NCI-H128 (cell line): ENCODE results near the gene APOBEC3G.
"Not testable (repeated sequence)": the region's sequence is repeated elsewhere in the genome, so short reads cannot be mapped to it uniquely, and the experiment has no call there.

Experiments
- DNase-seq: peaks from one replicate; lab custom pipeline; 2025; ENCODE audit not compliant: unreplicated experiment; lab: John Stamatoyannopoulos, UW

APOBEC3G gene

GRCh38 chr22:39066442-39067276 lies 10.4 kb upstream of the APOBEC3G start:
- DNase-seq: not testable (repeated sequence)

DNA sequence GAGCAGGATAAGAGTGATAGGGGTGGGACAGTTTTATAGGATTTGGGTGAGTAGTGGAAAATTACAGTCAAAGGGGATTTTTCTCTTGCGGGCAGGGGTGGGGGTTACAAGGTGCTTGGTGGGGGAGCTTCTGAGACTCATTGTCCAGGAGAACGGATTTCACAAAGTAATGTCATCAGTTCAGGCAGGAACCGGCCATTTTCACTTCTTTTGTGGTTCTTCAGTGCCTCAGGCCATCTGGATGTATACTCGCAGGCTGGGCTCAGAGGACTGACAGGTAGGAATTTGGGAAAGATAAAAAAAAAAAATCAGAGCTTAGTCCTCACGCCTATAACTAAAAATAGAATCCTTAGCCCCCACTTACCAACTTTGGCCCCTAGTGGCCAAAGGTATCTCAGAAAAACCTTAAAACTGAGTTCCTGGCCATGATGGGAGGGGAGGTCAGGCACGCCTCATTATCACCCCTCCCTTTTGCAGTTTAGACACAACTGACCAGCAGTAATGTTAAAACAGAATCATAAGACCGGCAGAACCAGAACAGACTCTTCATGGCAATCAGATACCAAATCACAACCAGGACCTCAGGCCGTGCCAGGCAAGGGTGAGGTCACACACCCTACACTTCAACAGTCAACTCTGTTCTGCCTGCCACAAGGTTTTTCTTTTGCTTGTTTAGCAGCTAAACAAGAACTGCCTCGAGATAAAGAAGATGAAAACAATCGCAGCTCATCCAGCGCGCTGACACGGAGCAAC lies 8.9 kb upstream of the APOBEC3G start:
- no peak for DNase-seq

DNA sequence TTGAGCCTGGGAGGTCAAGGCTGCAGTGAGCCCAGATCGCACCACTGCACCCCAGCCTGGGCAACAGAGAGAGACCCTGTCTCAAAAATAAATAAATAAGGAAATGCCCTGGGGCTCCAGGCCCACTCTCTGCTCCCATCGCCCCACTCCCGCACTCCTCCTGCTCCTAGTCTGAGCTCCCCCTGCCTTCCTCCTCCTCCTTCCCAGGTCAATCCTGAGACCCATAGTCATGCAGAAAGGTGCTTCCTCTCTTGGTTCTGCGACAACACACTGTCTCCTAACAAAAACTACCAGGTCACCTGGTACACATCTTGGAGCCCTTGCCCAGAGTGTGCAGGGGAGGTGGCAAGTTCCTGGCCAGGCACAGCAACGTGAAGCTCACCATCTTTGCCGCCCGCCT lies 6.9 kb upstream of the APOBEC3G start:
- DNase-seq: no peak

GRCh38 chr22:39072581-39072981 lies 4.5 kb upstream of the APOBEC3G start:
- DNase-seq: not testable (repeated sequence)

- no peak for DNase-seq
Measured at GRCh38 chr22:39073981-39074380, 3.1 kb upstream of the APOBEC3G start.

DNA sequence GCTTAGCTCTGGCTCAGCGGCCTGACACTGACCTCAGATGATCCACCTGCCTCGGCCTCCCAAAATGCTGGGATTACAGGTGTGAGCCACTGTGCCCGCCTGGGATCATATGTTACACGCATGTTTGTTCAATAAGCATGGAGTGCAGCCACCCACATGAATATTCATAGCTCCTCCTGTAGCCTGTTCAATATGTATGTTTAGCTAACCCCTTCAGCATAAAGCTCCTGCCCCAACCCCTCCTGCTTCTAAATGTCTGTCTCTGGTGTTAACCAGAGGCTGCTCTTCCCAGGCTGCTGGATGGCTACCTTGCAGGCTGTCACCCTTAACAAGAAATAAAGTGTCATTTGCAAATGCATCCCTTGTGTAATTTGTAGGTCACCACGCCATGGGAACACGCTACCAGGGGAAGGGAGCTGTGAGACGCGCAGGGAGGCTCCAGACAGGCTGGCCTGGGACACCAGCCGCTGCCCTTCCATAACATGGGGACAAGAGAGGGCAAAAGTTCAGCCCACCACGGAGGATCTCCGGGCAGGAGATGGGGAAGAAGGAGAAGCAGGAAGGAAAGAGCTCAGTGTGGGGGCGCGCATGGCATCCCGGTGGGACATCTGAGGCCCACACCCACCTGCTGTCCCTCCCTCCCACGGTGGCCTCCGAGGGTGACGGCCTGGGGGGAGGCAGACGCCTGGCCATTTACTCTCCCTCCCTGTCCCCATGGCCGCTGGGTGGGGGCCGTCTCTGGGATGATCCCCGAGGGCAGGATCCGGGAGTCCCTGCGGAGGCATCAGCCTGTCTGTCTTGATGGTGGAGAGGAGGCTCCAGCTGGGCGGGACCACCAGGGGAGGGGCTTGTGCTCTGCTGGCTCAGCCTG lies 685 bp upstream of the APOBEC3G start:
- not testable (repeated sequence) for DNase-seq

GRCh38 chr22:39077912-39078311 lies 837 bp downstream of the APOBEC3G start:
- not testable (repeated sequence) for DNase-seq

DNA sequence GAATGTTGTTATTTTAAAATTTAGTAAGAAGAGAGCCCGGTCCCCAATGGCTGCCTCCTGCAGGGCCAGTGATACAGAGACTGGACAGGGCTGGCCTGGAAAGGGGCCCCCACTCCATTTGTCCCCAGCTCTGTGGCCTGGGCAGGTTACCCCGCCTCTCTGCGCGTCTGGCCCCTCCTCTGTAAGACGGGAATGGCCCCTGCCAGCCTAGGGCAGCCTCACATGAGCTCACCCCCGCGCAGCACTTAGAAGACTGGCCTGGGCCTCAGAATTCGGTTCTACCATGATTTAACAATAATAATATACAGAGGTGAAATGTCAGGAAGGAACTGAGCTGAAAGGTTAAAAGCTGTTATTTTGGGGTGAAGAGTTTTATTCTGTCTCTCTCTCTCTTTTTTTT lies 1.3 kb downstream of the APOBEC3G start:
- no peak for DNase-seq

- not testable (repeated sequence) for DNase-seq
Measured at GRCh38 chr22:39079054-39079637, 2.1 kb downstream of the APOBEC3G start.

- DNase-seq: no peak
Measured at GRCh38 chr22:39080052-39080762, 3.1 kb downstream of the APOBEC3G start.

GRCh38 chr22:39081016-39081415 lies 3.9 kb downstream of the APOBEC3G start:
- no peak for DNase-seq

- DNase-seq: no peak
Measured at GRCh38 chr22:39081598-39081997, 4.5 kb downstream of the APOBEC3G start.

DNA sequence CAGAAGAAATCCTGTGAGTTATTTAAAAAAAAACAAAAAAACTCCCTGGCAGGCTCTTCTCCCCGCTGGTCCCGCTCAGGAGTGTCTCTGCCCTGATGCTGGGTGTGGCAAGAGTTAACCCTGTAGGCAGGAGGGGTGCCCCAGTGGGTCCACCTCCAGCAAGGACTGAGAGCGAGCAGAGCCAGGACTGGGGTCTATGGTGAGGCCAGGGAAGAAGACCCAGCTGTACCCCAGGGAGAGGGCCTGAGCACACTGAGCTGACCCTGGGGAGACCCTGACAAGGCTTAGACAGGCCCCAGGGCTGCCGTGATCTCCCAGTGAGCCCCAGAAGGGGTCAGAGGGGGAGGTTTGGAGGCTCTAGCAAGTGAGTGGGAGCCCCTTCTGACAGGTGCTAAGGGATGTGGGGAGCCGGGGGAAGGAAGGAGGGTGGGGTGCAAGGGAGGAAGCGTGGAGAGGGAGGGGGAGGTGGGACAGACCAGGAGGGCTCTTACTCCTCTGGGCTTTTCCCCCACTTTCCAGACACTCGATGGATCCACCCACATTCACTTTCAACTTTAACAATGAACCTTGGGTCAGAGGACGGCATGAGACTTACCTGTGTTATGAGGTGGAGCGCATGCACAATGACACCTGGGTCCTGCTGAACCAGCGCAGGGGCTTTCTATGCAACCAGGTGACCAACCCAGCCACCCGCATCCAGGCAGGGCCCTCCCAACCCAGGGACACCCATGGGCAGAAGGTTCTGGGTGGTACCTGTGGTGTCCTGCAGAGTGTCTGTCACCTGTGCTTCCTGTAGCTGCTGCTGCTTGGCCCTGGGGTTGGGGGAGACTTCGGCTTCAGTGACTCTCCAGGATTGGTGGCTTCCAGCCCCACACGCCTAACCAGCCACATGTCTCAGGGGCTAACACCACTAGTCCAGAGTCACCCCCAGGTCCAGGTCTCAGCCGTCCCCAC lies 6.4 kb downstream of the APOBEC3G start:
- DNase-seq: no peak

- no peak for DNase-seq
Measured at GRCh38 chr22:39084666-39085065, 7.6 kb downstream of the APOBEC3G start.

GRCh38 chr22:39087098-39087497 lies 10.0 kb downstream of the APOBEC3G start:
- no peak for DNase-seq

- no peak for DNase-seq
Measured at GRCh38 chr22:39087881-39088684, 11.0 kb downstream of the APOBEC3G start.

DNA sequence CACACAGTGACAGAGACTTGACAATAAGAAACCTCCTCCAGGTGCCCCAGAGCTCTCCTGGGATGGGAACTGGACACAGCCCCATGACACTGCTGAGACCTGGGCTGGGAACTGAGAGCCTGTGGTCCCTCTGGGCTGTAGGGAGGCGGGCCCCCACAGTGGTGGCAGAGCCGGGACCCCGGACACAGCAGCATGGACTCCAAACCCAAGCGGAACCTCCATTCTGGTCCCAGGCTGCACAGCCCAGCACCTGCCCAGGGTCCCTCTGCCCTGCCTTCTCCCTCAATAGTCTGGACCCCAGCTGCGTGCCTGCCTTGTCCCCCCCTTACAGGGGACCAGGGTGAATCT lies 11.6 kb downstream of the APOBEC3G start:
- no peak for DNase-seq

DNA sequence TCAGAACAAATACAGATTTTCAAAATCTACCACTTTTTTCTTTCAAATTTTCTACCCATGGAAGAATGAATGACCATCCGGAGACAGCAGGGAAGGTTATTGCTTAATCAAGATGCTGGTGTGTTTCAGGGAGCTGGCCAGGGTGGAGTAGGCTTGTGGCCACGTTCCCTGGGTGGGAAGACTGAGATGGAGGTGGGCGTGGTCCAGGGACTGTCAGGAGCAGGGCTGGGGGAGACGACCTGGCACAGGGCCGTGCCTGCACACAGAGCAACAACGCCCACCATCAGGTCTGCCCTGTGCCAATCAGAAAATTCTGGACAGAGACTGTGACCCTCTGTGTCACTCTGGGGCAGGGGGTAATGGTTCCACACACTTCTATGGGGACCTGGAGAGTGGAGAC lies 12.9 kb downstream of the APOBEC3G start:
- no peak for DNase-seq
